ENCODE results near the gene ZNF385B. TPM values are rescaled to one million over a fixed set of nuclear protein-coding genes. Genes with fewer than 3 reads are reported as not detected.

Gene ZNF385B
- total RNA-seq, 1 donor from 2014 or later = 35.8 TPM

- no peak overlapping the region for H2AFZ ChIP-seq (replicated peaks)
- Mint-ChIP-seq H3K27me3 (ENCODE audit: insufficient read depth, low read depth) (no peaks in the 10 kb centered on the region), H3K36me3 (no peaks in the 10 kb centered on the region), H3K4me1 (no peaks in the 10 kb centered on the region), H3K9me3 (no peaks in the 10 kb centered on the region), H3K27ac (no peak overlapping the region), H3K4me3 (no peak overlapping the region)
- no peak for DNase-seq (ENCODE audit: low spot score)
- H4K20me1 ChIP-seq (ENCODE audit: low read depth) = no peaks in the 10 kb centered on the region
- no peak overlapping the region for H3K4me3 ChIP-seq
- no peak overlapping the region for H3K27ac ChIP-seq
- no peaks in the 10 kb centered on the region for H3K9me3 ChIP-seq (ENCODE audit: low read depth)
- no peaks in the 10 kb centered on the region for H3K27me3 ChIP-seq
- H3F3A ChIP-seq (ENCODE audit: low read depth) = no peaks in the 10 kb centered on the region
- H3K4me1 ChIP-seq = peaks cover 19% of the 10 kb centered on the region
- H3K4me2 ChIP-seq = no peak overlapping the region
- peaks cover 44% of the 10 kb centered on the region for H3K79me2 ChIP-seq (ENCODE audit: low read depth)
- TF ChIP-seq EZH2 (IDR thresholded peaks at IDR 0.05) = no peak
- no peak for TF ChIP-seq CTCF (IDR thresholded peaks at IDR 0.05)
- no peak for TF ChIP-seq EZH2phosphoT487 (IDR thresholded peaks at IDR 0.05)
- no peaks in the 10 kb centered on the region for H3K36me3 ChIP-seq
- no peak overlapping the region for H3K9ac ChIP-seq
Measured at GRCh38 chr2:179804206-179804605, 57.2 kb downstream of the ZNF385B start.

GRCh38 chr2:179802051-179802882 lies 59.1 kb downstream of the ZNF385B start:
- Mint-ChIP-seq H3K9me3 (no peaks in the 10 kb centered on the region), H3K36me3 (no peaks in the 10 kb centered on the region), H3K4me1 (no peaks in the 10 kb centered on the region), H3K4me3 (no peak overlapping the region), H3K27ac (no peak overlapping the region), H3K27me3 (ENCODE audit: insufficient read depth, low read depth) (no peaks in the 10 kb centered on the region)
- H3K9me3 ChIP-seq (ENCODE audit: low read depth) = no peaks in the 10 kb centered on the region
- no peaks in the 10 kb centered on the region for H3K27me3 ChIP-seq
- TF ChIP-seq EZH2phosphoT487 (IDR thresholded peaks at IDR 0.05) = no peak
- TF ChIP-seq EZH2 (IDR thresholded peaks at IDR 0.05) = no peak
- no peak for TF ChIP-seq CTCF (IDR thresholded peaks at IDR 0.05)
- peaks cover 40% of the 10 kb centered on the region for H3K79me2 ChIP-seq (ENCODE audit: low read depth)
- H2AFZ ChIP-seq (replicated peaks) = no peak overlapping the region
- peaks cover 19% of the 10 kb centered on the region for H3K4me1 ChIP-seq
- no peaks in the 10 kb centered on the region for H3F3A ChIP-seq (ENCODE audit: low read depth)
- H3K27ac ChIP-seq = no peak overlapping the region
- H3K4me2 ChIP-seq = no peak overlapping the region
- H3K4me3 ChIP-seq = no peak overlapping the region
- H3K36me3 ChIP-seq = no peaks in the 10 kb centered on the region
- no peak for DNase-seq (ENCODE audit: low spot score)
- no peak overlapping the region for H3K9ac ChIP-seq
- no peaks in the 10 kb centered on the region for H4K20me1 ChIP-seq (ENCODE audit: low read depth)

GRCh38 chr2:179800776-179801175 lies 60.6 kb downstream of the ZNF385B start:
- Histone ChIP-seq H3K4me3 (no peak overlapping the region), H3K4me1 (peaks cover 24% of the 10 kb centered on the region), H2AFZ (replicated peaks) (no peak overlapping the region), H3K27me3 (no peaks in the 10 kb centered on the region), H3K4me2 (no peak overlapping the region), H3K9ac (no peak overlapping the region), H3K27ac (no peak overlapping the region), H3K9me3 (ENCODE audit: low read depth) (no peaks in the 10 kb centered on the region), H3F3A (ENCODE audit: low read depth) (no peaks in the 10 kb centered on the region), H3K79me2 (ENCODE audit: low read depth) (peaks cover 38% of the 10 kb centered on the region), H3K36me3 (no peaks in the 10 kb centered on the region), H4K20me1 (ENCODE audit: low read depth) (no peaks in the 10 kb centered on the region)
- no peak overlapping the region for H3K4me3 Mint-ChIP-seq
- no peak for DNase-seq (ENCODE audit: low spot score)
- H3K27ac Mint-ChIP-seq = no peak overlapping the region
- no peaks in the 10 kb centered on the region for H3K36me3 Mint-ChIP-seq
- H3K9me3 Mint-ChIP-seq = no peaks in the 10 kb centered on the region
- no peaks in the 10 kb centered on the region for H3K27me3 Mint-ChIP-seq (ENCODE audit: insufficient read depth, low read depth)
- H3K4me1 Mint-ChIP-seq = no peaks in the 10 kb centered on the region
- TF ChIP-seq EZH2phosphoT487 (IDR thresholded peaks at IDR 0.05) (no peak), EZH2 (IDR thresholded peaks at IDR 0.05) (no peak), CTCF (IDR thresholded peaks at IDR 0.05) (no peak)

Measured in neural progenitor cell (in vitro differentiated cells).